Stimulated activated CD4-positive, alpha-beta T cell treated with anti-CD3 and anti-CD28 coated beads, Interleukin-15, amount 100 ng/mL, for 1 hour (primary cell): ENCODE measurements around the gene COL12A1.
"Not testable (repeated sequence)": the region's sequence is repeated elsewhere in the genome, so short reads cannot be mapped to it uniquely, and the experiment has no call there.

Experiments used
- DNase-seq, 2 donors: peaks; one replicate each; pipeline ENCODE4 v3.0.0-alpha.2; 2020; ENCODE audit warnings: low read depth in 1 of 2, low spot score in 1 of 2

COL12A1 gene

GRCh38 chr6:75213112-75213511 is 7.3 kb upstream of the COL12A1 start:
- no peak for DNase-seq

GRCh38 chr6:75211920-75212590 is 6.2 kb upstream of the COL12A1 start:
- no peak for DNase-seq

- DNase-seq, result no peak
Observed at GRCh38 chr6:75210885-75211739, 5.3 kb upstream of the COL12A1 start.

- DNase-seq, result no peak
Observed at GRCh38 chr6:75209184-75209723, 3.4 kb upstream of the COL12A1 start.

GRCh38 chr6:75208298-75209183 is 2.7 kb upstream of the COL12A1 start:
- peak; percentile 54 to 71 for DNase-seq

- DNase-seq, result no peak
Observed at GRCh38 chr6:75206576-75207342, 906 bp upstream of the COL12A1 start.

- no peak for DNase-seq
Observed at GRCh38 chr6:75204959-75205775, 686 bp downstream of the COL12A1 start.

- DNase-seq, result no peak
Observed at GRCh38 chr6:75204217-75204958, 1.5 kb downstream of the COL12A1 start.

- no peak for DNase-seq
Observed at GRCh38 chr6:75203721-75204120, 2.1 kb downstream of the COL12A1 start.

- no peak for DNase-seq
Observed at GRCh38 chr6:75202676-75203131, 3.1 kb downstream of the COL12A1 start.

GRCh38 chr6:75201901-75202672 is 3.8 kb downstream of the COL12A1 start:
- DNase-seq, result no peak

GRCh38 chr6:75201021-75201420 is 4.8 kb downstream of the COL12A1 start:
- DNase-seq, result no peak

GRCh38 chr6:75199889-75200288 is 6.0 kb downstream of the COL12A1 start:
- DNase-seq, result no peak

GRCh38 chr6:75196081-75196687 is 9.7 kb downstream of the COL12A1 start:
- DNase-seq, result no peak

GRCh38 chr6:75188221-75188925 is 17.5 kb downstream of the COL12A1 start:
- no peak for DNase-seq

- DNase-seq, result not testable (repeated sequence)
Observed at GRCh38 chr6:75186581-75186980, 19.3 kb downstream of the COL12A1 start.

- no peak for DNase-seq
Observed at GRCh38 chr6:75183099-75183541, 22.7 kb downstream of the COL12A1 start.
